Renal cortex interstitium (tissue), 15 donors: Measurements from ENCODE around the gene YARS1. TPM values are rescaled to one million over a fixed set of nuclear protein-coding genes. Genes with fewer than 3 reads are reported as not detected.

Source experiments
- DNase-seq, 11 donors: peaks; one replicate each; pipeline ENCODE4 v3.0.0-alpha.2; 2013; ENCODE audit warnings: low read depth in 9 of 11, low spot score in 4 of 11; ENCODE audit errors: extremely low read depth in 1 of 11
- long read RNA-seq, 16 experiments: transcript quantifications; one replicate each; lab custom pipeline, GENCODE V29; 2026
- polyA plus RNA-seq, 3 donors: library from polyadenylated mRNA; unstranded; fragments of 120-200 nt; gene quantifications; one replicate each; pipeline ENCODE4 v1.2.1, GENCODE V29; 2013; ENCODE audit not compliant: insufficient read length in 3 of 3

YARS1 gene
- 10 to 100 TPM; 57.3 to 68.0 (median 60.2) TPM for polyA plus RNA-seq
- long read RNA-seq, donor 1, partial matches to known transcripts: 31 of 37 reads
- long read RNA-seq, donor 1, other reads (novel, unspliced or antisense): 0 of 37 reads
- long read RNA-seq, donor 2, partial matches to known transcripts: 0 of 9 reads
- long read RNA-seq, donor 2, other reads (novel, unspliced or antisense): 0 of 9 reads
- long read RNA-seq, donor 3, transcript YARS-201 (13 exons, 3,238 nt): major isoform, 13 of 15 reads
- long read RNA-seq, donor 3, partial matches to known transcripts: 0 of 15 reads
- long read RNA-seq, donor 3, other reads (novel, unspliced or antisense): 0 of 15 reads
- long read RNA-seq, donor 4, transcript YARS-201 (13 exons, 3,238 nt): major isoform, 8 of 11 reads
- long read RNA-seq, donor 4, partial matches to known transcripts: 0 of 11 reads
- long read RNA-seq, donor 4, other reads (novel, unspliced or antisense): 0 of 11 reads
- long read RNA-seq, donor 5: 0 reads
- long read RNA-seq, donor 6, transcript YARS-201 (13 exons, 3,238 nt): major isoform, 8 of 21 reads
- long read RNA-seq, donor 6, partial matches to known transcripts: 7 of 21 reads
- long read RNA-seq, donor 6, other reads (novel, unspliced or antisense): 0 of 21 reads
- long read RNA-seq, donor 7, transcript YARS-201 (13 exons, 3,238 nt): major isoform, 7 of 15 reads
- long read RNA-seq, donor 7, partial matches to known transcripts: 0 of 15 reads
- long read RNA-seq, donor 7, other reads (novel, unspliced or antisense): 0 of 15 reads
- long read RNA-seq, donor 8, transcript YARS-201 (13 exons, 3,238 nt): major isoform, 19 of 26 reads
- long read RNA-seq, donor 8, partial matches to known transcripts: 0 of 26 reads
- long read RNA-seq, donor 8, other reads (novel, unspliced or antisense): 0 of 26 reads
- long read RNA-seq, donor 9, transcript YARS-201 (13 exons, 3,238 nt): major isoform, 6 of 10 reads
- long read RNA-seq, donor 9, partial matches to known transcripts: 0 of 10 reads
- long read RNA-seq, donor 9, other reads (novel, unspliced or antisense): 0 of 10 reads
- long read RNA-seq, donor 10, transcript YARS-201 (13 exons, 3,238 nt): major isoform, 7 of 54 reads
- long read RNA-seq, donor 10, partial matches to known transcripts: 43 of 54 reads
- long read RNA-seq, donor 10, other reads (novel, unspliced or antisense): 0 of 54 reads
- long read RNA-seq, donor 11, transcript YARS-201 (13 exons, 3,238 nt): major isoform, 5 of 8 reads
- long read RNA-seq, donor 11, partial matches to known transcripts: 0 of 8 reads
- long read RNA-seq, donor 11, other reads (novel, unspliced or antisense): 0 of 8 reads
- long read RNA-seq, donor 12, partial matches to known transcripts: 6 of 10 reads
- long read RNA-seq, donor 12, other reads (novel, unspliced or antisense): 0 of 10 reads
- long read RNA-seq, donor 13, transcript YARS-201 (13 exons, 3,238 nt): major isoform, 8 of 28 reads
- long read RNA-seq, donor 13, transcript YARS-209 (2 exons, 2,178 nt): minor isoform, 7 of 28 reads
- long read RNA-seq, donor 13, partial matches to known transcripts: 10 of 28 reads
- long read RNA-seq, donor 13, other reads (novel, unspliced or antisense): 0 of 28 reads
- long read RNA-seq, donor 14, transcript YARS-201 (13 exons, 3,238 nt): major isoform, 7 of 10 reads
- long read RNA-seq, donor 14, partial matches to known transcripts: 0 of 10 reads
- long read RNA-seq, donor 14, other reads (novel, unspliced or antisense): 0 of 10 reads
- long read RNA-seq, donor 15, partial matches to known transcripts: 0 of 4 reads
- long read RNA-seq, donor 15, other reads (novel, unspliced or antisense): 0 of 4 reads
- long read RNA-seq, donor 16, transcript YARS-208 (5 exons, 2,197 nt): minor isoform, 5 of 26 reads
- long read RNA-seq, donor 16, transcript YARS-201 (13 exons, 3,238 nt): major isoform, 18 of 26 reads
- long read RNA-seq, donor 16, partial matches to known transcripts: 0 of 26 reads
- long read RNA-seq, donor 16, other reads (novel, unspliced or antisense): 0 of 26 reads

- DNase-seq: peak; percentile 93 to 99 (median 97)
Observed at GRCh38 chr1:32817159-32817814, at the start of gene YARS1, which contains the start of gene S100PBP. YARS1 (minus strand) TSS chr1:32817358; CDS start chr1:32817244, 114 bp downstream. S100PBP (plus strand) TSS chr1:32817653; CDS start chr1:32826100, 8,447 bp downstream.

GRCh38 chr1:32865639-32866405, 48.7 kb upstream of the YARS1 start:
- no peak for DNase-seq

- no peak for DNase-seq
Observed at GRCh38 chr1:32864375-32865019, 47.3 kb upstream of the YARS1 start.

DNA sequence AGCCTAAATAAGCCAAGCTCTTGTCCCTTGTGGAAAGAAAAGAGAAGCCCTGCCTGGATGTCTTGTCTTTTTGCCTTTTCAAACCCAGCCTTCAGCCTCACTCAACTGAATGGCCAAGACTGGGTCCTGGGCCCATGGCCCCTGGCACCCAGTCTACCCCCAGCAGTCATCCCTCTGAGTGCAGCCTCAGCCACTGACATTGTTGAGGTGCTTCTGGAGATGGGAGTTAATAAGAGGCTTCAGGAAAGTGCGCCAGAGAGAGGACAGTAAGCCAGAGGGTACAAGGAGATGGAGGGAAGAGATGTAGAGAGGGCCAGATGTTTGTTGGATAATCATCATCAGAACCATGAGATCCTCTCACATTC, 46.7 kb upstream of the YARS1 start:
- no peak for DNase-seq

DNA sequence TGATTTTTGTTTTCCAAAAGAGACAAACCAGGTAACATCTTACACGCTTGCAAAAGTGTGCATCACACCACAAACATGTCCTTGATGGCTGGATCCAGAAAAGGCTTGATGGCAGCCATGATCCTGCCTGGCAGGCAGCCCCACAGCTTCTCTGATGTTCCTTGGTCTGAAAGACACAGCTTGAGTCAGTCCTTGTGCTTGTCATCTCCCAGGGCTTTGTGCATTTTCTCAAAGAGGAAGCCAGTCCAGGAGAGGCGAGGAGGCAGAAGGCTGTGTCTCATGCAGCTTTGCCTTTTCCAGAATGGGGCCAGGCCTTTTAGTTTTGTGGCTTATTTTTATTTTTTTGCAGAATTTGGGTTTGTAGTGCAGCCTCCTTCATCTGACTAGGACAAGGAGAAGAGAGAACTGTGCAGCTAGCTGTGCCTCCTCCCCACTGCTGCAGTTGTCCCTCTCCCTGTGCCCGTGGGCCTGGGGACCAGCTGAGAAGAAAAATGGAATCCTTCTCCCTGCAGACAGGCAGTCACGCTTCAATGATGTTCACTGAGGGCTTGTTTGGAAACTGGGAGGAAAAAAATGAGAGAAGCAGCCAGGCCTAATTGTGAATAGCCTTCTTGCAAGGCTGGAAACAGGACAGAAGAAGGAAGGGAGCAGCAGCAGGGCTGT, 46.2 kb upstream of the YARS1 start:
- DNase-seq: no peak

DNA sequence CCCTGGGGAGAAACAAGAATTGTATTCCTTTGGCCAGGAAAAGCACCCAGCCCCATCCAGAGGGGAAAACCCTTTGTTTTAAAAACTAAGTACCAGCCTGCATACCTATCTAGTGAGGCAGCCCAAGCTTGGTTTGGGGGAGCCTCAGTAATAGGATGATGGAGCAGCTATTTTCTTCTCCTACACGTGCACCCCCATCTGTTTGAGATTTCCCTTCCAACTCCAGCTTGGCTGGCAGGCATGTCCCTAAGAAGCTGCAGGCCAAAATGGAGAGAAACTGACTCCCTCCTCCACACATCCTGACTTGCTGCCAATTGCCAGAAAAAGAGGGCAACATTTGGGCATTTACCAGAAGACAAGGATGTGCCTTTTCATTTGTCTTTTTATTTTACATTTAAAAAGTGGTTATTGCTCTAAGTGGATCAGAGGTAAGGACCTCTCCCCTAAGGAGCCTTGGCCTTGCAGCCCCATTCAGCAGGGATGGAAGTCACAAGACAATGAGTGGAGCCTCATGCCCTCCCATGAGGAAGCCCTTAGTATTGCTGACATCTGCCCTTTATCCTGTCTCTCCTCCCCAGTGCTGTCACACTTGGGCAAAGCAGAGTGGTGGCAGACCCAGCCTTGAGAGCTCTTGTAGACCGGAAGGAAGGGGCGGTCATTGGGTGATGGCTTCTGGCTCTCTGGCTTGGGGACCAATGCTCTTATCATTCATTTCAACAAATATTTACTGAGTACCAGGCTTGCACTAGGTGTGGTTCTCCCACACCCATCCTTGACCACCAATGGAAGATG, 44.9 kb upstream of the YARS1 start:
- no peak for DNase-seq

GRCh38 chr1:32860566-32860965, 43.4 kb upstream of the YARS1 start:
- DNase-seq: no peak

- DNase-seq: no peak
Observed at GRCh38 chr1:32859915-32860314, 42.8 kb upstream of the YARS1 start.

GRCh38 chr1:32858791-32859190, 41.6 kb upstream of the YARS1 start:
- DNase-seq: no peak

DNA sequence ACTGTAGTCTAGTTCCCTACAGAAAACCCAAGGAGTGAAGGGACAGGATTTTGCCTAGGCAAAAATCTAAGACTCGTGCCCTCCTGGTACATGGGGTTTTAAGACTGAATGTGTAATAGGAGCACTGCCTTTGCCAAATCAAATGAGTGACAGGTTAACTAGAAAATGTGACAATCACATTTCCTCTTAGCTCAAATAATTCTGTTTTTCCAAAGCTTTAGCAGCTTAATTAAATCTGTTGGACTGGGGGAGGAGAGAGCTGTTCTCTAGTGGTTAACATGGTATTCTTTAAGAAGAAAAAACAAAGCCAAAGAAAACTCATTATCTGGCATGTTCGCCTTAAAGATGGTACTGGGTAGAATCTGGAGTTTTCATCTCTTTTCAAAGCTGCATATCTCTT, 41.0 kb upstream of the YARS1 start:
- DNase-seq: no peak

DNA sequence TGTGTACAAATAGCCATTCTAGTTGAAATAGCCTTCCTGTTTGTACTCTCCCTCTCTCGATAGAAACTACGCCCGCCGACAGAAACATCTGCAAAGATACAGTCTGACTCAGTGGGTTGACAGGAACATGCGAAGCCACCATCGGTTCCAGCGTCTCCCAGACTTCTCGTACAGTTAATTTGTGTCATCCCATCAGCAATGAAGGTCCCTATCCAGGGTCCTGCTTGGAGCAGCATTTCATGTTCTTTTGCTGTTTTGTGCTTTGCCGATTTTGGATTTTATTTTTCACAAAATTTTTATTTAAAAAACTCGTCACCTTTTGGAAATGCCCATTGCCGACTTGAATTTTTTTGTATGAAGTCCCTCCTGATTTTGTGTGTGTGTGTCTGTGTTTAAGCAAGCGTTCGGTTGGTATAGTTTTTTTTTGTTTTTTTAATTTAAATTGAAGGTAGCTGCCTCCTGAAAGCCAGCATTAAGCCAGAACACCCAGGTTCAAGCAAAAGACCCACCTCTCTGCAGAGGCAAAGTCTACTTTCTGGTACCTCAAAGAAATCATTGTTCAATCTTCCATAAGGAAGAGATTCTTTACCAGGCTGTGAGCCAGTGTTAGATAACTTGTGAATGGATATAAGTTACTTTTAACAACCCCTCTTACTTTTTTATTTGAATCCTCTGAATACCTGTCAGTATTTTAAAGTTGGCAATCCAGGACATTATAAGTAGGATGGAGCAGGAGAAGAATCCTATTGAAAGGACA, 38.9 kb upstream of the YARS1 start:
- DNase-seq: no peak

DNA sequence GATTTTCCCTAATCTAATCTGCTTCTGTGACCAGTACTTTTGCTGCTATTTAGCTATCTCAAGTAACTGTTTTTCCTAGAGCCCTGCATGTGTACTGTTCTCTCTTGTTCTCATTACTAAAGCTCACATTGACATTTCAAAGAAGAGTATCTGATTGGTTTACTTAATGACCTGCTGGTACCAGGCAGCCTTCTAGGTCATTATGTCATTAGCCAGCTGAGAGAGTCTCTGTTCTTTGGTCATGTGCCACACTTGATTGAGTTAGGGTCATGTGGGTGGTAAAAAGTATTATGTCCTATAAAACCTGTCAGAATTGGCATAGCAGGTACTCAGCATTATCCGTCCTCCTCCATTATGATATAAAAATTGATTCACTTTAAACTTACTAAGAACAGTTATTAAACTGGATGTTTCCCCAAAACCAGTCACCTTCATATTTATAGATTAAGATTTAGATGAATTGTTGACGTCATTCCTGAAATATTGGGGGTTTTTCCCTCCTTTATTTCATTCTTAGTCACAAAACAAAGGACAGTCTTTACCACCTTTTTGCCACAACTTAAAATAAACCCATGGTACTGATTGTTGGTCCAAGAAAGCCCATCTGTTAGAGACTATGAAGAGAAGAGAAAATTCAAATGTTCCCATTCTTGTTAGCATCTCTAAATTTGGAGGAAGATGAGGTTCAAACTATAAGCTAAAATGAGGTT, 31.4 kb upstream of the YARS1 start:
- DNase-seq: no peak

DNA sequence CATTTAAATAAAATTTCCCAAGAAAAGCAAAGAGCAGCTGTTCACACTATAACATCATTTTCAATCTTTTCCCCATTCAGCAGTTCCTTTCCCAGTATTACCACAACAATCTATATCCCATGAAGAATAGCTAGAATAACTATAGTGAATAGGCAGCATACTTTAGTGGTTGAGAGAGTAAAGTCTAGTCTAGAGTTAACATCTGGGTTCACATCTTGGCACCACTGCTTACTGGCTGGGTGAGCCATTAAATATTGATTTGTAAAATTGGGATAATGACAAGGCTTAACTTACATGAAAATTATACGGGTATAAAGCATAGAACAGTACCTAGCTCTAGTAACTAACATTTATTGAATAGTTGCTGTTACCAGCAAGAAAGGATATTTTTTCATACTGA, 14.7 kb upstream of the YARS1 start:
- no peak for DNase-seq
